KMS-11 (cell line): Measurements from ENCODE around the gene CKB.

Source experiments
- H2AFZ ChIP-seq: fragments of 200-600 bp; sonication (generic); 2 replicates; pipeline ENCODE4 v1.6.1; 2016; ENCODE audit warnings: antibody characterized with exemption, mixed run types, low read depth
- H3K27ac ChIP-seq: fragments of 200-600 bp; sonication (generic); 2 replicates; pipeline ENCODE4 v1.6.1; 2016; ENCODE audit warnings: mild to moderate bottlenecking, mixed run types
- H3K27me3 ChIP-seq: fragments of 200-600 bp; sonication (generic); 2 replicates; pipeline ENCODE4 v1.6.1; 2017; ENCODE audit warnings: mild to moderate bottlenecking, low read depth, mixed run types, moderate library complexity; ENCODE audit not compliant: insufficient read depth
- H3K36me3 ChIP-seq: fragments of 200-600 bp; sonication (generic); 2 replicates; pipeline ENCODE4 v1.6.1; 2017; ENCODE audit warnings: mild to moderate bottlenecking, mixed run types; ENCODE audit not compliant: insufficient read depth
- H3K4me1 ChIP-seq: fragments of 200-600 bp; sonication (generic); 2 replicates; pipeline ENCODE4 v1.6.1; 2016; ENCODE audit warnings: mild to moderate bottlenecking, low read depth, mixed run types; ENCODE audit not compliant: poor library complexity, severe bottlenecking
- H3K4me2 ChIP-seq: fragments of 200-600 bp; sonication (generic); 2 replicates; pipeline ENCODE4 v1.7.0; 2016; ENCODE audit warnings: mild to moderate bottlenecking, mixed run types
- H3K4me3 ChIP-seq: fragments of 200-600 bp; sonication (generic); IDR thresholded peaks from 2 replicates; pipeline ENCODE4 v1.6.1; 2017; ENCODE audit warnings: low read depth, low read length, mixed read lengths; ENCODE audit not compliant: insufficient read depth
- H3K79me2 ChIP-seq: fragments of 200-600 bp; sonication (generic); 2 replicates; pipeline ENCODE4 v1.6.1; 2016; ENCODE audit warnings: low read depth, mixed run types; ENCODE audit not compliant: insufficient read depth
- H3K9ac ChIP-seq: fragments of 200-600 bp; sonication (generic); 2 replicates; pipeline ENCODE4 v1.6.1; 2016; ENCODE audit warnings: mild to moderate bottlenecking, mixed run types
- H4K20me1 ChIP-seq: fragments of 200-600 bp; sonication (generic); 2 replicates; pipeline ENCODE4 v1.6.1; 2016; ENCODE audit warnings: mild to moderate bottlenecking, mixed run types; ENCODE audit not compliant: insufficient read depth
- CTCF ChIP-seq: fragments of 200-600 bp; sonication (generic); conservative IDR thresholded peaks from 2 replicates; pipeline ENCODE4 v1.6.1; 2017; ENCODE audit warnings: low read depth, mild to moderate bottlenecking, antibody characterized with exemption, low read length, moderate library complexity, mixed read lengths

The CKB gene

DNA sequence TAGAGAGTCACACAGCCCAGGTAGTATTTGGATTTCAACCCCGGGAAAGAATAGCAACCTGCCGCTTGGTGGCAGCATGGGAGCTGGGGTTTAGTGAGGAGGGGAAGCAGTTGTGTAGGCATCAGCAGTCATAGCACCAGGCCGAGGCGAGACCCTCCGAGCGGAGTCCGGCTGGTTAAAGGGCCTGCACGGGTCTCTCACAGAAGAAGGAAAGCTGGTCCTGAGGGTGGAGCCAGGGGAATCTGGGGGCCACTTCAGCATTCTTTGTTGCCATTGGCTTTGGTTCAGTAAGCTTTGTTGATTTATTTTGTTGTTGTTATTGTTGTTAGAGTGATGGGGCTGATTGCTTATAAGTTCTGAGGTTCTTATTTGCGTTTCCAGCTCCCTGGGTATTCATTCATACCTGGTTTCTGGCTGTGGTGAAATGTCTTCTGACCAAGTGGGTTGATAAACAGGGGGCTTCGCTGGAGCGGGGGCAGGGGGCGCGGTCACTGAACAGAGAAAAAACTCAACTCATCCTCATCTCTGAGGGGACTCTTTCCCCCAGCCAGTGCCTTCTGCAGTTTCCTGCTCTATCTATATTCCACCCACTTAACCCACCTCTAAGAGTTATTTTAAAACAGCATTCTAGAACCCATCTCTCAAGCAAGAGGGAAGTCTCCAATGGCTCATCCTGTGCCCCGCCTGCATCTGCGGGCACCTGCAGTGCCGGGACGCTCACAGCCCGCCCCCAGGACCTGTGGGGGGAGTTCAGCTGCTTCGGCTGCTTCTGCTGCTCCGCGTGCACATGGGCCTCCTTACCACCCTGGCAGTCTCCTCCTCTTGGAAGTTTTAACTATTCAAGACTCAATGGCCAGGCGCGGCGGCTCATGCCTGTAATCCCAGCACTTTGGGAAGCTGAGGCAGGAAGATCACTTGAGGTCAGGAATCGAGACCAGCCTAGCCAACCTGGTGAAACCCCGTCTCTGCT, 11.6 kb downstream of the CKB start:
- no peak for TF ChIP-seq CTCF
- Histone ChIP-seq H3K4me1 (no peaks in the 10 kb centered on the region), H3K4me3 (no peak overlapping the region), H3K27ac (no peak overlapping the region), H3K4me2 (no peak overlapping the region), H3K79me2 (no peaks in the 10 kb centered on the region), H3K36me3 (no peaks in the 10 kb centered on the region), H3K9ac (no peak overlapping the region), H3K27me3 (no peaks in the 10 kb centered on the region), H2AFZ (no peak overlapping the region), H4K20me1 (no peaks in the 10 kb centered on the region)

- Histone ChIP-seq H2AFZ (no peak overlapping the region), H3K36me3 (no peaks in the 10 kb centered on the region), H4K20me1 (no peaks in the 10 kb centered on the region), H3K27ac (no peak overlapping the region), H3K79me2 (no peaks in the 10 kb centered on the region), H3K9ac (no peak overlapping the region), H3K4me1 (no peaks in the 10 kb centered on the region), H3K27me3 (no peaks in the 10 kb centered on the region), H3K4me2 (no peak overlapping the region), H3K4me3 (no peak overlapping the region)
- TF ChIP-seq CTCF: no peak
Observed at GRCh38 chr14:103509864-103510723, 12.5 kb downstream of the CKB start.

GRCh38 chr14:103508521-103509329, 13.9 kb downstream of the CKB start:
- no peak overlapping the region for H3K4me3 ChIP-seq
- no peak overlapping the region for H3K4me2 ChIP-seq
- no peaks in the 10 kb centered on the region for H3K4me1 ChIP-seq
- no peak overlapping the region for H3K9ac ChIP-seq
- no peaks in the 10 kb centered on the region for H3K36me3 ChIP-seq
- H3K27me3 ChIP-seq: no peaks in the 10 kb centered on the region
- no peak overlapping the region for H3K27ac ChIP-seq
- no peak overlapping the region for H2AFZ ChIP-seq
- no peaks in the 10 kb centered on the region for H4K20me1 ChIP-seq
- no peaks in the 10 kb centered on the region for H3K79me2 ChIP-seq
- TF ChIP-seq CTCF: no peak

- Histone ChIP-seq H3K4me2 (no peak overlapping the region), H3K9ac (no peak overlapping the region), H4K20me1 (no peaks in the 10 kb centered on the region), H3K27ac (no peak overlapping the region), H3K79me2 (no peaks in the 10 kb centered on the region), H3K4me1 (no peaks in the 10 kb centered on the region), H2AFZ (no peak overlapping the region), H3K36me3 (no peaks in the 10 kb centered on the region), H3K27me3 (no peaks in the 10 kb centered on the region), H3K4me3 (no peak overlapping the region)
- TF ChIP-seq CTCF: no peak
Observed at GRCh38 chr14:103507751-103508150, 14.9 kb downstream of the CKB start.
